Neural cell (in vitro differentiated cells): ENCODE results near the gene APMAP.

Experiments
- EP300 ChIP-seq: fragments of 450-650 bp; conservative IDR thresholded peaks from 2 replicates; pipeline ENCODE4 v1.6.1; 2014; ENCODE audit warnings: antibody characterized with exemption, mild to moderate bottlenecking, moderate library complexity; ENCODE audit not compliant: poor library complexity, severe bottlenecking
- EZH2 ChIP-seq: fragments of 200-600, 300-800 bp; shearing (Covaris generic), sonication (generic); IDR thresholded peaks from 2 replicates; pipeline ENCODE4 v1.6.1; 2014; ENCODE audit warnings: antibody characterized with exemption, low read length, borderline replicate concordance, mild to moderate bottlenecking; ENCODE audit not compliant: insufficient read depth, poor library complexity, severe bottlenecking
- MXI1 ChIP-seq: fragments of 450-650 bp; conservative IDR thresholded peaks from 2 replicates; pipeline ENCODE4 v1.6.1; 2014; ENCODE audit warnings: antibody characterized with exemption, mild to moderate bottlenecking; ENCODE audit not compliant: poor library complexity, severe bottlenecking
- POLR2AphosphoS5 ChIP-seq: IDR thresholded peaks from 2 replicates; pipeline ENCODE4 v1.6.1; 2012
- RAD21 ChIP-seq: fragments of 450-650 bp; conservative IDR thresholded peaks from 2 replicates; pipeline ENCODE4 v1.6.1; 2014; ENCODE audit warnings: antibody characterized with exemption, mild to moderate bottlenecking, moderate library complexity
- SMC3 ChIP-seq: fragments of 450-650 bp; conservative IDR thresholded peaks from 2 replicates; pipeline ENCODE4 v1.6.1; 2014; ENCODE audit warnings: antibody characterized with exemption, mild to moderate bottlenecking, moderate library complexity; ENCODE audit not compliant: poor library complexity
- TAF1 ChIP-seq: IDR thresholded peaks from 2 replicates; pipeline ENCODE4 v1.6.1; 2012; ENCODE audit warnings: low read depth
- TF ChIP-seq, protein P1 (sequence below): fragments of 450-650 bp; IDR thresholded peaks from 2 replicates; pipeline ENCODE4 v1.5.1; 2014; ENCODE audit warnings: antibody characterized with exemption, mild to moderate bottlenecking, moderate library complexity; ENCODE audit not compliant: poor library complexity, severe bottlenecking
- TF ChIP-seq, protein P2 (sequence below): IDR thresholded peaks from 2 replicates; pipeline ENCODE4 v1.6.1; 2012; ENCODE audit warnings: borderline replicate concordance

GRCh38 chr20:25000268-25000801 lies 7.8 kb upstream of the APMAP start:
- TF ChIP-seq, protein P1, sequence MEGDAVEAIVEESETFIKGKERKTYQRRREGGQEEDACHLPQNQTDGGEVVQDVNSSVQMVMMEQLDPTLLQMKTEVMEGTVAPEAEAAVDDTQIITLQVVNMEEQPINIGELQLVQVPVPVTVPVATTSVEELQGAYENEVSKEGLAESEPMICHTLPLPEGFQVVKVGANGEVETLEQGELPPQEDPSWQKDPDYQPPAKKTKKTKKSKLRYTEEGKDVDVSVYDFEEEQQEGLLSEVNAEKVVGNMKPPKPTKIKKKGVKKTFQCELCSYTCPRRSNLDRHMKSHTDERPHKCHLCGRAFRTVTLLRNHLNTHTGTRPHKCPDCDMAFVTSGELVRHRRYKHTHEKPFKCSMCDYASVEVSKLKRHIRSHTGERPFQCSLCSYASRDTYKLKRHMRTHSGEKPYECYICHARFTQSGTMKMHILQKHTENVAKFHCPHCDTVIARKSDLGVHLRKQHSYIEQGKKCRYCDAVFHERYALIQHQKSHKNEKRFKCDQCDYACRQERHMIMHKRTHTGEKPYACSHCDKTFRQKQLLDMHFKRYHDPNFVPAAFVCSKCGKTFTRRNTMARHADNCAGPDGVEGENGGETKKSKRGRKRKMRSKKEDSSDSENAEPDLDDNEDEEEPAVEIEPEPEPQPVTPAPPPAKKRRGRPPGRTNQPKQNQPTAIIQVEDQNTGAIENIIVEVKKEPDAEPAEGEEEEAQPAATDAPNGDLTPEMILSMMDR: no peak
- TF ChIP-seq MXI1 (no peak), SMC3 (no peak), POLR2AphosphoS5 (no peak), EP300 (no peak), RAD21 (no peak), EZH2 (no peak), TAF1 (no peak)
- TF ChIP-seq, protein P2, sequence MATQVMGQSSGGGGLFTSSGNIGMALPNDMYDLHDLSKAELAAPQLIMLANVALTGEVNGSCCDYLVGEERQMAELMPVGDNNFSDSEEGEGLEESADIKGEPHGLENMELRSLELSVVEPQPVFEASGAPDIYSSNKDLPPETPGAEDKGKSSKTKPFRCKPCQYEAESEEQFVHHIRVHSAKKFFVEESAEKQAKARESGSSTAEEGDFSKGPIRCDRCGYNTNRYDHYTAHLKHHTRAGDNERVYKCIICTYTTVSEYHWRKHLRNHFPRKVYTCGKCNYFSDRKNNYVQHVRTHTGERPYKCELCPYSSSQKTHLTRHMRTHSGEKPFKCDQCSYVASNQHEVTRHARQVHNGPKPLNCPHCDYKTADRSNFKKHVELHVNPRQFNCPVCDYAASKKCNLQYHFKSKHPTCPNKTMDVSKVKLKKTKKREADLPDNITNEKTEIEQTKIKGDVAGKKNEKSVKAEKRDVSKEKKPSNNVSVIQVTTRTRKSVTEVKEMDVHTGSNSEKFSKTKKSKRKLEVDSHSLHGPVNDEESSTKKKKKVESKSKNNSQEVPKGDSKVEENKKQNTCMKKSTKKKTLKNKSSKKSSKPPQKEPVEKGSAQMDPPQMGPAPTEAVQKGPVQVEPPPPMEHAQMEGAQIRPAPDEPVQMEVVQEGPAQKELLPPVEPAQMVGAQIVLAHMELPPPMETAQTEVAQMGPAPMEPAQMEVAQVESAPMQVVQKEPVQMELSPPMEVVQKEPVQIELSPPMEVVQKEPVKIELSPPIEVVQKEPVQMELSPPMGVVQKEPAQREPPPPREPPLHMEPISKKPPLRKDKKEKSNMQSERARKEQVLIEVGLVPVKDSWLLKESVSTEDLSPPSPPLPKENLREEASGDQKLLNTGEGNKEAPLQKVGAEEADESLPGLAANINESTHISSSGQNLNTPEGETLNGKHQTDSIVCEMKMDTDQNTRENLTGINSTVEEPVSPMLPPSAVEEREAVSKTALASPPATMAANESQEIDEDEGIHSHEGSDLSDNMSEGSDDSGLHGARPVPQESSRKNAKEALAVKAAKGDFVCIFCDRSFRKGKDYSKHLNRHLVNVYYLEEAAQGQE: no peak
